Neural cell (in vitro differentiated cells): ENCODE measurements around the gene CARTPT. TPM values are rescaled to one million over a fixed set of nuclear protein-coding genes. Genes with fewer than 3 reads are reported as not detected.

Experiments
- polyA plus RNA-seq: library from polyadenylated mRNA; depleted of rRNA; stranded (reverse); fragments of >200 nt; gene quantifications from 2 replicates; pipeline ENCODE4 v1.2.3, GENCODE V29; 2014

CARTPT gene
- polyA plus RNA-seq, 1 donor from 2014 or later: 0.71 TPM

Other genes with a start within 250 kb of the CARTPT start
- gene MCCC2, start 131.9 kb upstream of the CARTPT start, polyA plus RNA-seq: 8.3 and 8.8 TPM in 2 replicates